ENCODE measurements around the gene SYCE1L. TPM values are rescaled to one million over a fixed set of nuclear protein-coding genes. Genes with fewer than 3 reads are reported as not detected.
"Not testable (repeated sequence)": the region's sequence is repeated elsewhere in the genome, so short reads cannot be mapped to it uniquely, and the experiment has no call there.

The SYCE1L gene
- total RNA-seq, 4 donors from 2014 or later = 0.79 to 3.7 (median 2.2) TPM

DNA sequence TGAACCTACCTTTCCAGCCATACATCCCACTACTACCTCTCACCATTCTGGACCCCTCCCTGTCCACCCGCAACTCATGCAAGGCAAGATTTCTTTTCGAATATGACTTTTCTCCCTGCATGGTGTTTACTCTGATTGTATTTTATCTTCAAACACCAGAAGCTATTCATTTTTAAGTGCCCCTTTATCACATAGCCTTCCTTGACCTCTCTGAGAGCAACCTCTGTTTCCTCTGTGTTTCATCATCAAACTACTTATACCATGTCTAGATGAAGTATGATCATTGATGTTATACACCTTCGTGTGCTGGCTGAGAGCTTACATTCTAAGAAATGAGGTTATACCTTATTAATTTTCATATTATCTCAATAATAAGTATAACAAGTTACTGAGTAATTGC lies 31.8 kb downstream of the SYCE1L start:
- H3K4me3 ChIP-seq (ENCODE audit: low read depth, poor library complexity, severe bottlenecking) = no peak overlapping the region
- intact Hi-C loops (cut with DNase I; ENCODE audit: low total_unique reads) = loop anchor here (5.0 kb wide), 1 partner anchor 356 kb away; no protein-coding TSS in a partner anchor
- WGBS, 2 donors = 84 to 95% methylated on average over 3 of the region's 3 CpGs
- TF ChIP-seq POLR2A (IDR thresholded peaks at IDR 0.05) = no peak
- TF ChIP-seq, protein P1, sequence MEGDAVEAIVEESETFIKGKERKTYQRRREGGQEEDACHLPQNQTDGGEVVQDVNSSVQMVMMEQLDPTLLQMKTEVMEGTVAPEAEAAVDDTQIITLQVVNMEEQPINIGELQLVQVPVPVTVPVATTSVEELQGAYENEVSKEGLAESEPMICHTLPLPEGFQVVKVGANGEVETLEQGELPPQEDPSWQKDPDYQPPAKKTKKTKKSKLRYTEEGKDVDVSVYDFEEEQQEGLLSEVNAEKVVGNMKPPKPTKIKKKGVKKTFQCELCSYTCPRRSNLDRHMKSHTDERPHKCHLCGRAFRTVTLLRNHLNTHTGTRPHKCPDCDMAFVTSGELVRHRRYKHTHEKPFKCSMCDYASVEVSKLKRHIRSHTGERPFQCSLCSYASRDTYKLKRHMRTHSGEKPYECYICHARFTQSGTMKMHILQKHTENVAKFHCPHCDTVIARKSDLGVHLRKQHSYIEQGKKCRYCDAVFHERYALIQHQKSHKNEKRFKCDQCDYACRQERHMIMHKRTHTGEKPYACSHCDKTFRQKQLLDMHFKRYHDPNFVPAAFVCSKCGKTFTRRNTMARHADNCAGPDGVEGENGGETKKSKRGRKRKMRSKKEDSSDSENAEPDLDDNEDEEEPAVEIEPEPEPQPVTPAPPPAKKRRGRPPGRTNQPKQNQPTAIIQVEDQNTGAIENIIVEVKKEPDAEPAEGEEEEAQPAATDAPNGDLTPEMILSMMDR (IDR thresholded peaks at IDR 0.05) = no peak
- DNase-seq (ENCODE audit: low spot score in 2 of 2) = no peak

DNA sequence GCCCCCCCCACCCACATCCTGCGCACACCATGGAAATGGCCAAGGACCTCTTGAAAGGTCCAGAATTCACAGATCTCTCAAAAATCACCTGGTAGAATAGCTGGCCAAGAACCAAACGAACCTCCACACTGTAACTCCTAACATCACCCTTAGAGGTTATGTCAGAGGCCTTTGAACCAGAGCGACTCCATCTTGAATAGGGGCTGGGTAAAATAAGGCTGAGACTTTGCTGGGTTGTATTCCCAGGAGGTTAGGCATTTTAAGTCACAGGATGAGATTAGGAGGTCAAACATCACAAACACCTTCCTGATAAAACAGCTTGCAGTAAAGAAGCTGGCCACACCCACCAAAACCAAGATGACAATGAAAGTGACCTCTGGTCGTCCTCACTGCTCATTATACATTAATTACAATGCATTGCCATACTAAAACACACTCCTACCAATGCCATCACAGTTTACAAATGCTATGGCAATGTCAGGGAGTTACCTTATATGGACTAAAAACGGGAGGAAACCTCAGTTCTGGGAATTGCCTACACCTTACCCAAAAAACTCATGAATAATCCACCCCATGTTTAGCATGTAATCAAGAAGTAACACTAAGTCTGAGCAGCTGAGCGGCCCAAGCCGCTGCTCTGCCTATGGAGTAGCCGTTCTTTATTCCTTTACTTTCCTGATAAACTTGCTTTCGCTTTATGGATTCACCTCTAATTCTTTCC lies 34.8 kb downstream of the SYCE1L start:
- WGBS, 2 donors = 78 to 83% methylated on average over 9 of the region's 9 CpGs
- DNase-seq (ENCODE audit: low spot score in 2 of 2) = no peak
- TF ChIP-seq POLR2A (IDR thresholded peaks at IDR 0.05) = no peak
- TF ChIP-seq, protein P1 (IDR thresholded peaks at IDR 0.05) = no peak
- intact Hi-C loops (cut with DNase I; ENCODE audit: low total_unique reads) = loop anchor here (5.0 kb wide), 1 partner anchor 353 kb away; no protein-coding TSS in a partner anchor
- no peak overlapping the region for H3K4me3 ChIP-seq (ENCODE audit: low read depth, poor library complexity, severe bottlenecking)

DNA sequence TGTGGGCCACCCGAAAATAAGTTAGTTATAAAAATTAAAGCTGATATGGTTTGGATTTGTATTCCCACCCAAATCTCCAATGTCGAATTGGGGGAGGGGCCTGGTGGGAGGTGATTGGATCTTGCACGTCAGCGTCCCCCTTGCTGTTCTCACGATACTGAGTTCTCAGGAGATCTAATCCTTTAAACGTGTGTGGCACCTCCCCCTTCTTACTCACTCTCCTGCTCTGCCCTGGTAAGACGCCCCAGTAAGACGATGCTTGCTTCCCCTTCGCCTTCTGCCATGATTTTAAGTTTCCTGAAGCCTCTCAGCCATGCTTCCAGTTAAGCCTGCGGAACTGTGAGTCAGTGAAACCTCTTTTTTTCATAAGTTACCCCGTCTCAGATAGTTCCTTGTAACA lies 35.4 kb downstream of the SYCE1L start:
- H3K4me3 ChIP-seq (ENCODE audit: low read depth, poor library complexity, severe bottlenecking) = no peak overlapping the region
- 30 to 40% methylated on average over 11 of the region's 11 CpGs for WGBS, 2 donors
- no peak for TF ChIP-seq POLR2A (IDR thresholded peaks at IDR 0.05)
- TF ChIP-seq, protein P1 (IDR thresholded peaks at IDR 0.05) = no peak
- intact Hi-C loops (cut with DNase I; ENCODE audit: low total_unique reads) = loop anchor here (5.0 kb wide), 1 partner anchor 353 kb away; no protein-coding TSS in a partner anchor
- DNase-seq (ENCODE audit: low spot score in 2 of 2) = peak in 1 of 2 donors; percentile 45

DNA sequence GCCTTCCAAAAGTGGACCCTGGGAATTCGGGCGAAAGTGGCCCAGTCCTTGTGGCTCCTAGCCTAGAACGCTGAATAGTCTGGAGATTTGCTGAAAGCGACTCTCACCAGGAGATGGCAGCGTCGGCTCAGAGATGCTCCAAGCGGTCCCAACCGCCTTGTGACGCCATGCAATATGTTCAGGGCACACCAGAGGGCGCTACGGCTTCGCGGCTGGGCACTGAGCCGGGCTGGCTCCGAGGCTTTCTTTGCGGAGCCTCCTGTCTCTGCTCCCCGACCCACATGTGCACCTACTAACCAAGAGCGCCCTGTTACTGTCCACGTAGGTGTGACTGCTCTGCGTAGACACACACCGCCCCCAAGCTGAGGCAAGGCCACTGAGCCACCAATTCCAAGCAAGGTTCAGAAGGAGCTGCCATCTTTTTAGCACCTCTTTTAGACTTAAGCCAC lies 36.9 kb downstream of the SYCE1L start:
- WGBS, 2 donors = 1 to 2% methylated on average over 19 to 21 of the region's 21 CpGs
- intact Hi-C loops (cut with DNase I; ENCODE audit: low total_unique reads) = no loop called here
- no peak for TF ChIP-seq POLR2A (IDR thresholded peaks at IDR 0.05)
- TF ChIP-seq, protein P1 (IDR thresholded peaks at IDR 0.05) = peak in 2 of 3 donors; percentile 88 to 93
- DNase-seq (ENCODE audit: low spot score in 2 of 2) = peak; percentile 81 to 97
- no peak overlapping the region for H3K4me3 ChIP-seq (ENCODE audit: low read depth, poor library complexity, severe bottlenecking)

DNA sequence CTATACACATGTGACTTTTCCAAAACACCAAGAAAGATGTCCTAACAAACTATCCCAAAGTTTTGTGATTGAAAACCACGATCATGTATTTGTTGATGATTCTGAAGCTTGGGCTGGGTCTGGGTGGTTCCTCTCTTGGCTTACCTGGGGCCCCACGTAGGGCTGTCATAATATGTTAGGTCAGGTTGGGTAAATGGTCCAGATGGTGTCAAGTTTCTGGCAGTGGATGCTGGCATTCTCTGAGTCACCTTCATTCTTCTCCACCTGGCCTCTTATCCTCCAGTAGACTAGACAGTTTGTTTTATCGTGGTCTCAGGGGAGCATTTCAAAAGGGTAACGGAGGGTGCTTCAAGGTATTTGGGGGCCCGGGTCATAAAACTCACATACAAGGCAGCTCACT lies 39.4 kb downstream of the SYCE1L start:
- H3K4me3 ChIP-seq (ENCODE audit: low read depth, poor library complexity, severe bottlenecking) = no peak overlapping the region
- no peak for DNase-seq (ENCODE audit: low spot score in 2 of 2)
- 69 to 71% methylated on average over 5 of the region's 5 CpGs for WGBS, 2 donors
- TF ChIP-seq POLR2A (IDR thresholded peaks at IDR 0.05) = no peak
- TF ChIP-seq, protein P1 (IDR thresholded peaks at IDR 0.05) = no peak
- intact Hi-C loops (cut with DNase I; ENCODE audit: low total_unique reads) = no loop called here

DNA sequence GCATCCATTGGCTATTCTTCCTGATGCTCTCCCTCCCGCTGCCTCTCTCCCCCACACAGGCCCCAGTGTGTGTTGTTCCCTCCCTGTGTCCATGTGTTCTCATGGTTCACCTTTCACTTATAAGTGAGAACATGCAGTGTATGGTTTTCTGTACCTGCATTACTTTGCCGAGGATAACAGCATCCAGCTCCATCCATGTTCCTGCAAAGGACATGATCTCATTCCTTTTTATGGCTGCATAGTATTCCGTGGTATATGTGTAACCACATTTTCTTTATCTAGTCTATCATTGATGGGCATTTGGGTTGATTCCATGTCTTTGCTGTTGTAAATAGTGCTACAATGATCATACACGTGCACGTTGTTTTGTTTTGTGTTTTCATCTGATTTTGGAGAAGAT lies 43.3 kb downstream of the SYCE1L start:
- intact Hi-C loops (cut with DNase I; ENCODE audit: low total_unique reads); DNase-seq (ENCODE audit: low spot score in 2 of 2); H3K4me3 ChIP-seq (ENCODE audit: low read depth, poor library complexity, severe bottlenecking): not testable (repeated sequence)
- WGBS, 2 donors = 91 to 95% methylated on average over 5 of the region's 5 CpGs
